SK-N-SH (cell line): ENCODE results near the gene ZNF444. TPM values are rescaled to one million over a fixed set of nuclear protein-coding genes. Genes with fewer than 3 reads are reported as not detected.

ENCODE experiments used
- CTCF ChIA-PET: fragments of 300-600, 350-600 bp; formaldehyde crosslinking; extraction: SDS; loops from one replicate; lab custom pipeline; 2021; lab: Yijun Ruan, JAX
- POLR2A ChIA-PET: fragments of 350-600 bp; sonication (Branson Sonifier 250); formaldehyde crosslinking; extraction: SDS; loops from one replicate; lab custom pipeline; 2020; ENCODE audit warnings: antibody characterized with exemption, inconsistent platforms; lab: Yijun Ruan, JAX
- DNase-seq: peaks from one replicate; pipeline ENCODE4 v3.0.0; 2012
- H2AFZ ChIP-seq: fragments of 200-600 bp; sonication (generic); 2 replicates; pipeline ENCODE4 v1.8.1; 2016; ENCODE audit warnings: antibody characterized with exemption, mild to moderate bottlenecking, low read depth
- H3F3A ChIP-seq: fragments of 200-600 bp; sonication (generic); replicated peaks from 2 replicates; pipeline ENCODE3; 2016; ENCODE audit warnings: antibody characterized with exemption, mild to moderate bottlenecking; ENCODE audit not compliant: insufficient read depth
- H3K27ac ChIP-seq, 2 experiments: fragments of 200-500 bp in 1 of 2; fragments of 200-600 bp in 1 of 2; sonication (Bioruptor generic) in 1 of 2; sonication (generic), shearing (Covaris generic) in 1 of 2; 2 replicates each; pipeline versions ENCODE4 v1.5.1 to v1.6.1; 2014 to 2016; ENCODE audit warnings: low read depth in 2 of 2, inconsistent platforms in 1 of 2, low read length in 1 of 2, mild to moderate bottlenecking in 1 of 2, mixed read lengths in 1 of 2
- H3K27me3 ChIP-seq: fragments of 200-600 bp; sonication (generic), shearing (Covaris generic); 2 replicates; pipeline ENCODE4 v1.6.1; 2016; ENCODE audit warnings: mixed run types; ENCODE audit not compliant: insufficient read depth
- H3K36me3 ChIP-seq, 2 experiments: fragments of 200-500 bp in 1 of 2; fragments of 200-600 bp in 1 of 2; sonication (Bioruptor generic) in 1 of 2; sonication (generic) in 1 of 2; replicated peaks in 1 of 2; 2 replicates each; pipeline versions ENCODE3 to v1.5.1; 2014 to 2016; ENCODE audit warnings: low read length in 1 of 2, mild to moderate bottlenecking in 1 of 2; ENCODE audit not compliant: insufficient read depth in 2 of 2, control insufficient read depth in 1 of 2
- H3K4me1 ChIP-seq, 2 experiments: fragments of 200-500 bp in 1 of 2; fragments of 200-600 bp in 1 of 2; sonication (Bioruptor generic) in 1 of 2; sonication (generic), shearing (Covaris generic) in 1 of 2; 2 replicates each; pipeline versions ENCODE4 v1.5.1 to v1.6.1; 2014 to 2016; ENCODE audit warnings: low read depth in 1 of 2, low read length in 1 of 2, mixed run types in 1 of 2; ENCODE audit not compliant: insufficient read depth in 2 of 2, control insufficient read depth in 1 of 2
- H3K4me2 ChIP-seq: fragments of 200-600 bp; sonication (generic), shearing (Covaris generic); 2 replicates; pipeline ENCODE4 v1.6.1; 2017; ENCODE audit warnings: mixed run types
- H3K4me3 ChIP-seq, 2 experiments: fragments of 200-500 bp in 1 of 2; fragments of 200-600 bp in 1 of 2; sonication (Bioruptor generic) in 1 of 2; sonication (generic), shearing (Covaris generic) in 1 of 2; 2 replicates each; pipeline versions ENCODE4 v1.5.1 to v1.8.1; 2014 to 2016; ENCODE audit warnings: low read depth in 2 of 2, inconsistent platforms in 1 of 2, low read length in 1 of 2, mild to moderate bottlenecking in 1 of 2, mixed read lengths in 1 of 2, moderate library complexity in 1 of 2
- H3K79me2 ChIP-seq: fragments of 200-600 bp; sonication (generic); 2 replicates; pipeline ENCODE4 v1.8.1; 2017; ENCODE audit warnings: mild to moderate bottlenecking; ENCODE audit not compliant: insufficient read depth
- H3K9ac ChIP-seq: fragments of 200-600 bp; sonication (generic); 2 replicates; pipeline ENCODE4 v1.6.1; 2017; ENCODE audit warnings: mixed run types
- H3K9me2 ChIP-seq: fragments of 200-600 bp; sonication (generic); 2 replicates; pipeline ENCODE4 v1.6.1; 2017; ENCODE audit warnings: mixed run types
- H3K9me3 ChIP-seq: fragments of 200-600 bp; sonication (generic); 2 replicates; pipeline ENCODE4 v1.6.1; 2017; ENCODE audit warnings: mixed run types, mild to moderate bottlenecking, moderate library complexity
- H4K20me1 ChIP-seq: fragments of 200-600 bp; sonication (generic); 2 replicates; pipeline ENCODE4 v1.6.1; 2017; ENCODE audit warnings: mild to moderate bottlenecking, mixed run types; ENCODE audit not compliant: insufficient read depth
- CTCF ChIP-seq: fragments of 200-600 bp; sonication (generic); IDR thresholded peaks from 2 replicates; pipeline ENCODE4 v1.6.1; 2017; ENCODE audit warnings: antibody characterized with exemption, mild to moderate bottlenecking, moderate library complexity
- EP300 ChIP-seq, 2 experiments: IDR thresholded peaks; 2 replicates each; pipeline versions ENCODE4 v1.4.0 to v1.6.1; 2012; ENCODE audit warnings: borderline replicate concordance in 1 of 2, low read depth in 1 of 2, low read length in 1 of 2
- FOXJ3 ChIP-seq: sonication (generic); formaldehyde crosslinking; IDR thresholded peaks from 2 replicates; pipeline ENCODE4 v1.5.1; 2020; ENCODE audit warnings: mild to moderate bottlenecking, missing genetic modification reagents
- POLR2AphosphoS5 ChIP-seq: IDR thresholded peaks from 2 replicates; pipeline ENCODE4 v1.6.1; 2012; ENCODE audit warnings: low read depth, low read length
- RFX5 ChIP-seq: IDR thresholded peaks from 2 replicates; pipeline ENCODE4 v1.6.1; 2012; ENCODE audit warnings: mild to moderate bottlenecking, improper control_type of control experiment, low read length
- USF1 ChIP-seq: IDR thresholded peaks from 2 replicates; pipeline ENCODE4 v1.4.0; 2012; ENCODE audit warnings: low read depth, borderline replicate concordance
- WGBS: methylation state at CpG from one replicate; pipeline ENCODE4 v1.1.6; 2017; ENCODE audit warnings: low lambda C conversion rate; 5-methylcytosine and 5-hydroxymethylcytosine counted together
- polyA plus RNA-seq, 3 experiments: library from polyadenylated mRNA; depleted of rRNA; stranded (reverse); fragments of >200 nt; gene quantifications; 2 replicates each; pipeline ENCODE4 v1.2.3, GENCODE V29; 2012

The ZNF444 gene
- polyA plus RNA-seq, 1 of the 3 experiments (the other 2 are of a cell fraction), result 23.2 TPM

- H3F3A ChIP-seq, result no peaks in the 10 kb centered on the region
- H3K4me3 ChIP-seq, result no peak overlapping the region
- H3K79me2 ChIP-seq, result peaks cover 36% of the 10 kb centered on the region
- H3K36me3 ChIP-seq, result peaks cover 3 to 16% of the 10 kb centered on the region in 2 experiments
- WGBS, result 89% methylated on average over 6 of the region's 6 CpGs
- ChIA-PET CTCF (interaction anchor here (1.9 kb wide), 1 partner anchor 10 kb away, joined by 8 read pairs; no protein-coding TSS in a partner anchor), POLR2A (no interaction called here)
- H3K27ac ChIP-seq, result no peak overlapping the region
- H2AFZ ChIP-seq, result no peak overlapping the region
- H3K4me1 ChIP-seq, result peaks cover 7 to 21% of the 10 kb centered on the region in 2 experiments; a peak in 3 of 4 replicates
- DNase-seq, result no peak
- no peaks in the 10 kb centered on the region for H3K9me3 ChIP-seq
- no peak for TF ChIP-seq CTCF
- TF ChIP-seq FOXJ3 (CRISPR knock-in tag), result no peak
- TF ChIP-seq, all 33 proteins: peak for 0
- Histone ChIP-seq H4K20me1 (no peaks in the 10 kb centered on the region), H3K4me2 (no peak overlapping the region), H3K9me2 (no peaks in the 10 kb centered on the region), H3K9ac (no peak overlapping the region), H3K27me3 (no peaks in the 10 kb centered on the region)
Observed at GRCh38 chr19:56144376-56144775, 3.3 kb downstream of the ZNF444 start.

- H3K27me3 ChIP-seq, result no peaks in the 10 kb centered on the region
- no peaks in the 10 kb centered on the region for H3K9me2 ChIP-seq
- no peak overlapping the region for H3K4me2 ChIP-seq
- H3K27ac ChIP-seq, result no peak overlapping the region
- H3K4me3 ChIP-seq, result no peak overlapping the region
- H4K20me1 ChIP-seq, result 0 out of 2 replicates have a peak, but pooled peaks cover 4% of the 10 kb centered on the region
- peaks cover 5 to 19% of the 10 kb centered on the region in 2 experiments; a peak in 3 of 4 replicates for H3K4me1 ChIP-seq
- ChIA-PET POLR2A (no interaction called here), CTCF (interaction anchor here (1.0 to 1.9 kb wide), 3 partner anchors 9 to 108 kb away, joined by 3 to 8 read pairs (median 5); no protein-coding TSS in a partner anchor)
- H3K79me2 ChIP-seq, result peaks cover 40% of the 10 kb centered on the region
- H3F3A ChIP-seq, result no peaks in the 10 kb centered on the region
- H3K9ac ChIP-seq, result no peak overlapping the region
- no peak overlapping the region for H2AFZ ChIP-seq
- WGBS, result 88% methylated on average over 10 of the region's 12 CpGs
- no peaks in the 10 kb centered on the region for H3K9me3 ChIP-seq
- H3K36me3 ChIP-seq, result peaks cover 3 to 17% of the 10 kb centered on the region in 2 experiments
- DNase-seq, result no peak
- TF ChIP-seq RFX5 (no peak), EP300 (IDR thresholded peaks at IDR 0.05; ENCODE audit: borderline replicate concordance in 1 of 2, low read depth in 1 of 2, low read length in 1 of 2) (no peak), POLR2AphosphoS5 (no peak), CTCF (no peak), USF1 (no peak)
Observed at GRCh38 chr19:56144831-56145230, 3.7 kb downstream of the ZNF444 start.
